HG03565 (cell line): ENCODE data around the gene DNAH14.
"Not testable (repeated sequence)": the region's sequence is repeated elsewhere in the genome, so short reads cannot be mapped to it uniquely, and the experiment has no call there.

Experiments used
- ATAC-seq: cut with Tn5 transposase; IDR thresholded peaks from one replicate; pipeline ENCODE4 v1.9.1; 2021; ENCODE audit warnings: mild to moderate bottlenecking, moderate library complexity; ENCODE audit not compliant: unreplicated experiment

The DNAH14 gene

GRCh38 chr1:224989615-224990014, 60.1 kb downstream of the DNAH14 start:
- no peak for ATAC-seq

- not testable (repeated sequence) for ATAC-seq
Observed at GRCh38 chr1:224991550-224991949, 62.1 kb downstream of the DNAH14 start.

GRCh38 chr1:224995602-224996001, 66.1 kb downstream of the DNAH14 start:
- no peak for ATAC-seq

- ATAC-seq = no peak
Observed at GRCh38 chr1:224996266-224996665, 66.8 kb downstream of the DNAH14 start.

- ATAC-seq = no peak
Observed at GRCh38 chr1:224998185-224998584, 68.7 kb downstream of the DNAH14 start.

GRCh38 chr1:225004396-225004795, 74.9 kb downstream of the DNAH14 start:
- ATAC-seq = no peak

GRCh38 chr1:225006352-225006751, 76.9 kb downstream of the DNAH14 start:
- not testable (repeated sequence) for ATAC-seq

- not testable (repeated sequence) for ATAC-seq
Observed at GRCh38 chr1:225008050-225008449, 78.6 kb downstream of the DNAH14 start.

GRCh38 chr1:225021037-225021436, 91.6 kb downstream of the DNAH14 start:
- ATAC-seq = no peak

- no peak for ATAC-seq
Observed at GRCh38 chr1:225026701-225027100, 97.2 kb downstream of the DNAH14 start.

- ATAC-seq = not testable (repeated sequence)
Observed at GRCh38 chr1:225036441-225036840, 107.0 kb downstream of the DNAH14 start.

GRCh38 chr1:225042263-225042662, 112.8 kb downstream of the DNAH14 start:
- no peak for ATAC-seq

GRCh38 chr1:225044258-225044657, 114.8 kb downstream of the DNAH14 start:
- ATAC-seq = no peak

GRCh38 chr1:225049594-225049993, 120.1 kb downstream of the DNAH14 start:
- no peak for ATAC-seq

- no peak for ATAC-seq
Observed at GRCh38 chr1:225063722-225064121, 134.2 kb downstream of the DNAH14 start.

GRCh38 chr1:225070972-225071371, 141.5 kb downstream of the DNAH14 start:
- no peak for ATAC-seq

GRCh38 chr1:225097175-225097574, 167.7 kb downstream of the DNAH14 start:
- ATAC-seq = no peak

GRCh38 chr1:225111000-225111399, 181.5 kb downstream of the DNAH14 start:
- ATAC-seq = no peak

- ATAC-seq = no peak
Observed at GRCh38 chr1:225113265-225113664, 183.8 kb downstream of the DNAH14 start.

GRCh38 chr1:225114354-225114990, 185.0 kb downstream of the DNAH14 start:
- no peak for ATAC-seq

GRCh38 chr1:225119307-225119706, 189.8 kb downstream of the DNAH14 start:
- no peak for ATAC-seq

GRCh38 chr1:225121095-225121494, 191.6 kb downstream of the DNAH14 start:
- ATAC-seq = no peak

GRCh38 chr1:225131869-225132268, 202.4 kb downstream of the DNAH14 start:
- ATAC-seq = no peak
